A375 (cell line): ENCODE data around the gene NOP58. TPM values are rescaled to one million over a fixed set of nuclear protein-coding genes. Genes with fewer than 3 reads are reported as not detected.

ENCODE experiments used
- small RNA-seq: library from RNA; depleted of rRNA; stranded (forward); fragments of <200 nt; gene quantifications from one replicate; pipeline ENCODE3, GENCODE V24; 2014
- total RNA-seq: library from RNA; depleted of rRNA; stranded (reverse); fragments of >200 nt; shearing (Covaris generic); gene quantifications from 2 replicates; pipeline ENCODE4 v1.2.3, GENCODE V29; 2014; rRNA removed

Gene NOP58, protein sequence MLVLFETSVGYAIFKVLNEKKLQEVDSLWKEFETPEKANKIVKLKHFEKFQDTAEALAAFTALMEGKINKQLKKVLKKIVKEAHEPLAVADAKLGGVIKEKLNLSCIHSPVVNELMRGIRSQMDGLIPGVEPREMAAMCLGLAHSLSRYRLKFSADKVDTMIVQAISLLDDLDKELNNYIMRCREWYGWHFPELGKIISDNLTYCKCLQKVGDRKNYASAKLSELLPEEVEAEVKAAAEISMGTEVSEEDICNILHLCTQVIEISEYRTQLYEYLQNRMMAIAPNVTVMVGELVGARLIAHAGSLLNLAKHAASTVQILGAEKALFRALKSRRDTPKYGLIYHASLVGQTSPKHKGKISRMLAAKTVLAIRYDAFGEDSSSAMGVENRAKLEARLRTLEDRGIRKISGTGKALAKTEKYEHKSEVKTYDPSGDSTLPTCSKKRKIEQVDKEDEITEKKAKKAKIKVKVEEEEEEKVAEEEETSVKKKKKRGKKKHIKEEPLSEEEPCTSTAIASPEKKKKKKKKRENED
- 104 and 125 TPM in 2 replicates for total RNA-seq

DNA sequence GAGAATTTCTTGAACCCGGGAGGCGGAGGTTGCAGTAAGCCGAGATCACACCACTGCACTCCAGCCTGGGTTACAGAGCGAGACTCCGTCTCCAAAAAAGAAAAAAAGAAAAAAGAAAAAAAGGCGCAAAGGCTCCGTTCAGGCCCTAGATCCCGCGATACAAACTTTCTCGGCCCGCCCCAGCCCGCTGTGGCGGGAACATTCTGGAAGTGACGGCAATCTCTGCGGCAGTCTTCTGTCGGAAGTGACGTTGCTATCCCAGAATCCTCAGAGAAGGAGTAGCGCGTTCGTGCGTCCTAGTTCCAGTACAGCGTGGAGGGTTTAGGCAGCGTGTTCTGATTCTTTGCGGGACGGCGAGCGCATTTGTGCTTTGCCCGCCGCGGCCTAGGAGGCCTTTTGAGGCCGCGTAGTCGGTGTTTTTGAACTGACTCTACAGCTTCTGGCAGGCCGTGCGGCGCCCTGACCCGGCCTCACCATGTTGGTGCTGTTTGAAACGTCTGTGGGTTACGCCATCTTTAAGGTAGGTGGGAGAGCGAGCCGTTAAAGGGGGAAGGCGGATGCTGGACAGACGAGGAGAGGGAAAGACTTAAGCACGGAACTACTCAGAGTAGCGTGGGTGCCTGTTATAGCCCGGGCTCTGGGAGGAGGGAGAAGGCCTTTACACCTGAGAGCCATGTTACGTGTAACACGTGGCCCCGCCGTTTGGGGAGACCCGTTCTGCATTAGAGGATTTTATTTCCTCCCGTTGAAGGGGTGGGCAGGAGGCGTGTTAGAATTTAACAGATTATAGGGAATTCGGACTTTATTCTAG is at the start of gene NOP58:
TSS of gene NOP58 (plus strand) at position 297 of the 811 bp plus-strand sequence. CDS start at position 476, 179 bp downstream.

DNA sequence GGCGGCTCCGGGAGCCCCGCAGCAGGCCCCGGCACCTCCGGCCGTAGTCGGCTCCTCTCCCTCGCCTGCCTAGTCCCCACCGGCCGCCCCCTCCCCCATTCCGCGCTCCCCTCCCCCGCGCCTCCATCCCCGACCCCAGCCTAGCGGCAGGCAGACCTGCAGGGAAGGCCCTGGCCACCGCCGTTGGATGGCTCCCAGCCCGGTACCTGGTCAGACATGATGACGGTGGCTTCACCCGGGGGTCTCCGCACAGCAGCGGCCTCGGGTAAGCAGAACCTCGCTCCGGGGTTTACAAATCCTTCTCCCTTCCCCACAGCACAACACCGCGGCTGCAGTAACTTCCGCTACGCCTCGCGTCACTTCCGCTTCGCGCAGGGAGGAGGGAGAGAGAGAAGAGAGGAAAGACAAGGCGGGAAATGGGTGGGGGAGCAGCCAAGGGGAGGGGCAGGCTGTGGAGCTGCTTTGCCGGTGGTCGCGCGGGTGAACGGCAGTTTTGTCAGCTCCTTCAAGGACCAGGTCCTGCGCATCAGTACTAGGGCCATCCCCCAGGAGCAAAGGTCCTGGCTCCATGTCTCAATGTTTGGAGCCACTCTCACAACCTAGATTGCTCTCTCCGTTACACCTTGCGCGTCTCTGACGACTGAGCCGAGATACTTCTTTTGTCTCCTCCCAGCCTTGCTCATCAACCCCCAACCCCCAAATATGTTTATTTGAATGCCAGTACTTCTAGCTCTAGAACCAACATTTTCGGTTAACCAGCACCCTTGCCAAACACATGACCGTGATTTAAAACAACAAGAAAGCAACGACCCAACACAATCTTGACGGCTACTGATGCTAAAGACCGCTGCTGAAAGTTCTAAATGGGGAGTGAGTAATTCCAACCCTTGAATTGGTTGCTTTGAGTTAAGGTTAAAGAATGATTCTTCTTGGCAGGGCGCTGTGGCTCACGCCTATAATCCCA is 27.0 kb upstream of the NOP58 start, which contains the start of gene SUMO1:
TSS of gene SUMO1 (minus strand) at position 364 of the 964 bp plus-strand sequence. CDS start at position 218, 146 bp downstream.

Small RNAs within 50 kb of the gene (small RNA-seq; reads per million reads assigned to genes)
- gene AC079354.2: not detected
- not detected for gene RF00575
- gene RN7SL753P: not detected
- gene SNORD11: 13.9 reads per million, percentile 90 among the genes with 10 or more reads in this experiment
- gene SNORD11B: 5.6 reads per million, percentile 85 among the genes with 10 or more reads in this experiment
- gene SNORD70: 108 reads per million, percentile 96 among the genes with 10 or more reads in this experiment

Other genes starting within 250 kb of the NOP58 start
- 13.5 and 14.6 TPM in 2 replicates for gene FZD7, start 231.9 kb upstream of the NOP58 start, total RNA-seq
- gene KIAA2012, start 192.5 kb upstream of the NOP58 start, total RNA-seq: 0.08 TPM in 1 of 2 replicates, not detected in the other
- 102 and 113 TPM in 2 replicates for gene SUMO1, start 27.2 kb upstream of the NOP58 start, total RNA-seq
- 3.7 and 4.7 TPM in 2 replicates for gene BMPR2, start 110.6 kb downstream of the NOP58 start, total RNA-seq